WTC11 (cell line): ENCODE data around the gene DNM3. TPM values are rescaled to one million over a fixed set of nuclear protein-coding genes. Genes with fewer than 3 reads are reported as not detected.
A peak's percentile ranks its signal among the peaks of the same experiment; 100 is the strongest.
"Not testable (repeated sequence)": the region's sequence is repeated elsewhere in the genome, so short reads cannot be mapped to it uniquely, and the experiment has no call there.

Experiments used
- ATAC-seq: fragments of 200-7000 bp; cut with Tn5 transposase; 2 replicates; pipeline ENCODE4 v1.10.0; 2021; ENCODE audit warnings: mild to moderate bottlenecking, moderate library complexity
- CTCF ChIA-PET: fragments of 300-600 bp; sonication (Branson Sonifier 250); formaldehyde crosslinking; loops from one replicate; lab custom pipeline; 2021; ENCODE audit warnings: antibody characterized with exemption; lab: Charles Lee
- POLR2A ChIA-PET: fragments of 350-600 bp; sonication (Branson Sonifier 250); formaldehyde crosslinking; loops from one replicate; lab custom pipeline; 2021; ENCODE audit warnings: antibody characterized with exemption; lab: Charles Lee
- DNase-seq: peaks from one replicate; pipeline ENCODE4 v3.0.0; 2021; ENCODE audit warnings: low spot score
- H3K27ac Mint-ChIP-seq: 2 replicates; pipeline ENCODE4 v1.8.0; 2021; ENCODE audit warnings: mixed read lengths
- H3K27me3 Mint-ChIP-seq: 2 replicates; pipeline ENCODE4 v1.8.0; 2021; ENCODE audit warnings: low read depth, mild to moderate bottlenecking, moderate library complexity, mixed read lengths
- H3K36me3 Mint-ChIP-seq: 2 replicates; pipeline ENCODE4 v1.8.0; 2021; ENCODE audit warnings: mixed read lengths
- H3K4me1 Mint-ChIP-seq: 2 replicates; pipeline ENCODE4 v1.8.0; 2022; ENCODE audit warnings: mixed read lengths
- H3K4me3 Mint-ChIP-seq: 2 replicates; pipeline ENCODE4 v1.8.0; 2021; ENCODE audit warnings: mild to moderate bottlenecking, moderate library complexity, mixed read lengths
- H3K9me3 Mint-ChIP-seq: 2 replicates; pipeline ENCODE4 v1.8.0; 2021; ENCODE audit warnings: mixed read lengths
- CBFB ChIP-seq: sonication (generic); formaldehyde crosslinking; IDR thresholded peaks from 2 replicates; pipeline ENCODE4 v1.8.1; 2022; ENCODE audit warnings: mild to moderate bottlenecking, low read depth, missing genetic modification reagents
- CREB1 ChIP-seq: sonication (generic); formaldehyde crosslinking; IDR thresholded peaks from 2 replicates; pipeline ENCODE4 v1.8.0; 2023; ENCODE audit warnings: mild to moderate bottlenecking, missing genetic modification reagents
- CTCF ChIP-seq: fragments of 200-600 bp; IDR thresholded peaks from 2 replicates; pipeline ENCODE4 v1.8.0; 2022; ENCODE audit warnings: antibody characterized with exemption
- E2F4 ChIP-seq: sonication (generic); formaldehyde crosslinking; IDR thresholded peaks from 2 replicates; pipeline ENCODE4 v1.8.1; 2022; ENCODE audit warnings: low read depth, mild to moderate bottlenecking, moderate library complexity, missing genetic modification reagents, borderline replicate concordance
- FOXJ3 ChIP-seq: sonication (generic); formaldehyde crosslinking; IDR thresholded peaks from 2 replicates; pipeline ENCODE4 v1.9.0; 2021; ENCODE audit warnings: missing genetic modification reagents, mild to moderate bottlenecking, borderline replicate concordance
- HMGA2 ChIP-seq: fragments of 250-450 bp; sonication (Bioruptor Pico); IDR thresholded peaks from 2 replicates; pipeline ENCODE4 v1.4.0; 2021; ENCODE audit warnings: mild to moderate bottlenecking, moderate library complexity
- MAX ChIP-seq: sonication (generic); formaldehyde crosslinking; IDR thresholded peaks from 2 replicates; pipeline ENCODE4 v1.8.0; 2022; ENCODE audit warnings: mild to moderate bottlenecking, missing genetic modification reagents
- NFE2L1 ChIP-seq: sonication (generic); formaldehyde crosslinking; IDR thresholded peaks from 2 replicates; pipeline ENCODE4 v1.8.1; 2023; ENCODE audit warnings: missing genetic modification reagents
- TEAD1 ChIP-seq: sonication (generic); formaldehyde crosslinking; IDR thresholded peaks from 2 replicates; pipeline ENCODE4 v1.8.0; 2022; ENCODE audit warnings: mild to moderate bottlenecking, missing genetic modification reagents
- ZNF232 ChIP-seq: sonication (generic); formaldehyde crosslinking; IDR thresholded peaks from 2 replicates; pipeline ENCODE4 v1.8.0; 2022; ENCODE audit warnings: mild to moderate bottlenecking, missing genetic modification reagents
- ZNF317 ChIP-seq: sonication (generic); formaldehyde crosslinking; IDR thresholded peaks from 2 replicates; pipeline ENCODE4 v1.8.1; 2023; ENCODE audit warnings: low read depth, mild to moderate bottlenecking, moderate library complexity, missing genetic modification reagents, borderline replicate concordance
- ZNF671 ChIP-seq: fragments of 250-450 bp; sonication (Bioruptor Pico); IDR thresholded peaks from 2 replicates; pipeline ENCODE4 v1.8.0; 2021; ENCODE audit warnings: mild to moderate bottlenecking
- ZSCAN18 ChIP-seq: fragments of 250-450 bp; sonication (Bioruptor Pico); IDR thresholded peaks from 2 replicates; pipeline ENCODE4 v2.1.2; 2022; ENCODE audit warnings: mild to moderate bottlenecking, moderate library complexity
- total RNA-seq: library from RNA; stranded (reverse); gene quantifications from 3 replicates; pipeline ENCODE4 v1.2.3, GENCODE V29; 2021
- TF ChIP-seq, protein P1 (sequence below): fragments of 250-450 bp; sonication (Bioruptor Pico); conservative IDR thresholded peaks from 2 replicates; pipeline ENCODE4 v1.9.0; 2021; ENCODE audit warnings: mild to moderate bottlenecking
- TF ChIP-seq, protein P2 (sequence below): sonication (generic); formaldehyde crosslinking; IDR thresholded peaks from 2 replicates; pipeline ENCODE4 v1.8.0; 2022; ENCODE audit warnings: mild to moderate bottlenecking, missing genetic modification reagents
- TF ChIP-seq, protein P3 (sequence below): sonication (generic); formaldehyde crosslinking; IDR thresholded peaks from 2 replicates; pipeline ENCODE4 v1.8.1; 2023; ENCODE audit warnings: mild to moderate bottlenecking, moderate library complexity, missing genetic modification reagents
- TF ChIP-seq, protein P4 (sequence below): sonication (generic); formaldehyde crosslinking; IDR thresholded peaks from 2 replicates; pipeline ENCODE4 v1.8.0; 2023; ENCODE audit warnings: mild to moderate bottlenecking, missing genetic modification reagents

The DNM3 gene
- total RNA-seq, 1 experiment from 2014 or later, result 1.9 TPM

- TF ChIP-seq E2F4 (CRISPR knock-in tag), result no peak
- no peak for TF ChIP-seq TEAD1
- TF ChIP-seq CREB1, result no peak
- TF ChIP-seq FOXJ3 (CRISPR knock-in tag), result no peak
- TF ChIP-seq, protein P1, sequence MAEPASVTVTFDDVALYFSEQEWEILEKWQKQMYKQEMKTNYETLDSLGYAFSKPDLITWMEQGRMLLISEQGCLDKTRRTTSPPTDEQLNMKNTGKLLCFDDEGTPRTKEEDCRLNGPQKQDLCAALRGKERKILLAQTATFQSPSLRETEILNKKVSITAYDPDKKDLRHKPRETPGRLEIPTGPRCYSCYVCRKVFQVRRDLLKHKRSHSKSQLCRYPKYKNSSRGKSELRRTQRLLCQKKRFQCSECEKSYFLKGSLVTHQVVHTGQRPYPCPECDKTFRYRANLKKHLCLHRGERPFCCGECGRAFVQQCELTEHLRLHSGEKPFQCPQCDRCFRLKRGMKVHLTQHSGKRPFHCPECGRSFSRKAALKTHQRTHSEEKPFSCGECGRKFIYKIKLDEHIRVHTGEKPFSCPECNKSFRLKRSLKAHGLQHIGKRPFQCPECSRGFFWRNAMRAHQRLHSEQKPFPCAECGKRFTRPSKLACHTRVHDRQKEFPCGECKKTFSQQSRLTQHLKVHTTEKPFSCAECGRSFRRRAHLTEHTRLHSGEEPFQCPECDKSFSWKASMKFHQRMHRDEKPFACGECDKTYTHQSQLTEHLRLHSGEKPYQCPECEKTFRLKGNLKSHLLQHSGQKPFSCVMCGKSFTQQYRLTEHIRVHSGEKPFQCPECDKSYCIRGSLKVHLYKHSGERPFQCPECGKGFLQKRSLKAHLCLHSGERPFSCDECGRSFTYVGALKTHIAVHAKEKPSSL (CRISPR knock-in tag), result no peak
- TF ChIP-seq MAX, result no peak
- TF ChIP-seq CBFB (CRISPR knock-in tag), result no peak
Measured at GRCh38 chr1:172363852-172364251, 522.6 kb downstream of the DNM3 start (continued).

- H3K4me3 Mint-ChIP-seq, H3K27ac Mint-ChIP-seq, ATAC-seq: not testable (repeated sequence)
- peaks cover 10% of the 10 kb centered on the region for H3K36me3 Mint-ChIP-seq
- peak; percentile 97 for TF ChIP-seq HMGA2 (CRISPR knock-in tag)
- TF ChIP-seq, all 79 proteins: peak for 1; not testable (repeated sequence) for 78
- POLR2A ChIA-PET, CTCF ChIA-PET, H3K27me3 Mint-ChIP-seq, DNase-seq, H3K4me1 Mint-ChIP-seq: not testable (repeated sequence)
- peaks cover 22% of the 10 kb centered on the region for H3K9me3 Mint-ChIP-seq
Measured at GRCh38 chr1:172371646-172372045, 530.3 kb downstream of the DNM3 start.

DNA sequence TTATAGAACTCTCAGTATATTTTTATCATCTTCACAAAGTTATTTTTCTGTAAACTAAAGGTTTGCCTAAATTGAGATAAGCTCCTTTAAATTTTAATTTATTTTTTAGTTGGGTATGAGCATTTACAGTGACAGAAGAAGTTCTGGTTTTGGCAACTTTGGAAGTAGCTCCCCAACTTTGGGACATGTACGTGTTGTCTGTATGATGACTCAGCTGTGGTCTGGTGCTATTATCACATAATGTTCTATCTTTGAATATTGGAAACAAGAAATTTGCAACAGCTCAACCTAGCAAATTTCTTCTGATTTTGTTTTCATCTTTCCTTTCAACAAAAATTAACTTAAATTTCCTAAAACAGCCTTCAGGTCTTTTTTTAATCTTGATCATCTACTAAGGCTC is 532.6 kb downstream of the DNM3 start:
- Mint-ChIP-seq H3K36me3 (no peaks in the 10 kb centered on the region), H3K27ac (no peak overlapping the region), H3K4me1 (peaks cover 4% of the 10 kb centered on the region), H3K9me3 (0 out of 2 replicates have a peak, but pooled peaks cover 3% of the 10 kb centered on the region), H3K27me3 (no peaks in the 10 kb centered on the region), H3K4me3 (no peak overlapping the region)
- DNase-seq, result no peak
- ChIA-PET CTCF (interaction anchor here (1.3 kb wide), 1 partner anchor 10 kb away, joined by 3 read pairs; no protein-coding TSS in a partner anchor), POLR2A (no interaction called here)
- no peak for ATAC-seq
- no peak for TF ChIP-seq ZSCAN18 (CRISPR knock-in tag)
- TF ChIP-seq ZNF671 (CRISPR knock-in tag), result no peak
- TF ChIP-seq ZNF317 (CRISPR knock-in tag), result no peak
- TF ChIP-seq, protein P2, sequence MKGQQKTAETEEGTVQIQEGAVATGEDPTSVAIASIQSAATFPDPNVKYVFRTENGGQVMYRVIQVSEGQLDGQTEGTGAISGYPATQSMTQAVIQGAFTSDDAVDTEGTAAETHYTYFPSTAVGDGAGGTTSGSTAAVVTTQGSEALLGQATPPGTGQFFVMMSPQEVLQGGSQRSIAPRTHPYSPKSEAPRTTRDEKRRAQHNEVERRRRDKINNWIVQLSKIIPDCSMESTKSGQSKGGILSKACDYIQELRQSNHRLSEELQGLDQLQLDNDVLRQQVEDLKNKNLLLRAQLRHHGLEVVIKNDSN (CRISPR knock-in tag), result no peak
- TF ChIP-seq CTCF, result no peak
- TF ChIP-seq, protein P3, sequence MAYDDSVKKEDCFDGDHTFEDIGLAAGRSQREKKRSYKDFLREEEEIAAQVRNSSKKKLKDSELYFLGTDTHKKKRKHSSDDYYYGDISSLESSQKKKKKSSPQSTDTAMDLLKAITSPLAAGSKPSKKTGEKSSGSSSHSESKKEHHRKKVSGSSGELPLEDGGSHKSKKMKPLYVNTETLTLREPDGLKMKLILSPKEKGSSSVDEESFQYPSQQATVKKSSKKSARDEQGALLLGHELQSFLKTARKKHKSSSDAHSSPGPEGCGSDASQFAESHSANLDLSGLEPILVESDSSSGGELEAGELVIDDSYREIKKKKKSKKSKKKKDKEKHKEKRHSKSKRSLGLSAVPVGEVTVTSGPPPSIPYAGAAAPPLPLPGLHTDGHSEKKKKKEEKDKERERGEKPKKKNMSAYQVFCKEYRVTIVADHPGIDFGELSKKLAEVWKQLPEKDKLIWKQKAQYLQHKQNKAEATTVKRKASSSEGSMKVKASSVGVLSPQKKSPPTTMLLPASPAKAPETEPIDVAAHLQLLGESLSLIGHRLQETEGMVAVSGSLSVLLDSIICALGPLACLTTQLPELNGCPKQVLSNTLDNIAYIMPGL (CRISPR knock-in tag), result no peak
- no peak for TF ChIP-seq NFE2L1
- TF ChIP-seq, protein P4, sequence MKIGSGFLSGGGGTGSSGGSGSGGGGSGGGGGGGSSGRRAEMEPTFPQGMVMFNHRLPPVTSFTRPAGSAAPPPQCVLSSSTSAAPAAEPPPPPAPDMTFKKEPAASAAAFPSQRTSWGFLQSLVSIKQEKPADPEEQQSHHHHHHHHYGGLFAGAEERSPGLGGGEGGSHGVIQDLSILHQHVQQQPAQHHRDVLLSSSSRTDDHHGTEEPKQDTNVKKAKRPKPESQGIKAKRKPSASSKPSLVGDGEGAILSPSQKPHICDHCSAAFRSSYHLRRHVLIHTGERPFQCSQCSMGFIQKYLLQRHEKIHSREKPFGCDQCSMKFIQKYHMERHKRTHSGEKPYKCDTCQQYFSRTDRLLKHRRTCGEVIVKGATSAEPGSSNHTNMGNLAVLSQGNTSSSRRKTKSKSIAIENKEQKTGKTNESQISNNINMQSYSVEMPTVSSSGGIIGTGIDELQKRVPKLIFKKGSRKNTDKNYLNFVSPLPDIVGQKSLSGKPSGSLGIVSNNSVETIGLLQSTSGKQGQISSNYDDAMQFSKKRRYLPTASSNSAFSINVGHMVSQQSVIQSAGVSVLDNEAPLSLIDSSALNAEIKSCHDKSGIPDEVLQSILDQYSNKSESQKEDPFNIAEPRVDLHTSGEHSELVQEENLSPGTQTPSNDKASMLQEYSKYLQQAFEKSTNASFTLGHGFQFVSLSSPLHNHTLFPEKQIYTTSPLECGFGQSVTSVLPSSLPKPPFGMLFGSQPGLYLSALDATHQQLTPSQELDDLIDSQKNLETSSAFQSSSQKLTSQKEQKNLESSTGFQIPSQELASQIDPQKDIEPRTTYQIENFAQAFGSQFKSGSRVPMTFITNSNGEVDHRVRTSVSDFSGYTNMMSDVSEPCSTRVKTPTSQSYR (CRISPR knock-in tag), result no peak
- TF ChIP-seq ZNF232, result no peak
